ENCODE measurements around the gene DAG1.

The DAG1 gene

GRCh38 chr3:49531715-49532114 lies 61.6 kb downstream of the DAG1 start:
- TF ChIP-seq CTCF (conservative IDR thresholded peaks at IDR 0.05; ENCODE audit: control insufficient read depth, insufficient read depth, low read depth, low read length): no peak
- DNase-seq (ENCODE audit: low read depth): no peak
- no peak overlapping the region for H3K4me3 ChIP-seq (ENCODE audit: control insufficient read depth, low read depth, low read length)

- no peak for DNase-seq (ENCODE audit: low read depth)
- TF ChIP-seq CTCF (conservative IDR thresholded peaks at IDR 0.05; ENCODE audit: control insufficient read depth, insufficient read depth, low read depth, low read length): no peak
- no peak overlapping the region for H3K4me3 ChIP-seq (ENCODE audit: control insufficient read depth, low read depth, low read length)
These were observed 63.0 kb downstream of the DAG1 start for GRCh38 chr3:49533031-49533430.

DNA sequence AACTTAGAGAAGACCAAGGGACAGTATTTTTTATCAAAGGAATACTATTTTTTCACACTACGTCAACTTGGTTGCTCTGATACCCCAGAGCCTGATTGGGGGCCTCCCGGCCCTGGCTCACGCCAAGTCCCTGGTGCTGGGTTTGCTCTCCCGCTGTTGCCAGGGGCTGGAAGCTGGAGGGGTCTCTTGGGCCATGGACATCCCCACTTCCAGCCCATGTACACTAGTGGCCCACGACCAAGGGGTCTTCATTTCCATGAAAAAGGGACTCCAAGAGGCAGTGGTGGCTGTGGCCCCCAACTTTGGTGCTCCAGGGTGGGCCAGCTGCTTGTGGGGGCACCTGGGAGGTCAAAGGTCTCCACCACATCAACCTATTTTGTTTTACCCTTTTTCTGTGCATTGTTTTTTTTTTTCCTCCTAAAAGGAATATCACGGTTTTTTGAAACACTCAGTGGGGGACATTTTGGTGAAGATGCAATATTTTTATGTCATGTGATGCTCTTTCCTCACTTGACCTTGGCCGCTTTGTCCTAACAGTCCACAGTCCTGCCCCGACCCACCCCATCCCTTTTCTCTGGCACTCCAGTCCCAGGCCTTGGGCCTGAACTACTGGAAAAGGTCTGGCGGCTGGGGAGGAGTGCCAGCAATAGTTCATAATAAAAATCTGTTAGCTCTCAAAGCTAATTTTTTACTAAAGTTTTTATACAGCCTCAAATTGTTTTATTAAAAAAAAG lies 63.9 kb downstream of the DAG1 start:
- no peak overlapping the region for H3K4me3 ChIP-seq (ENCODE audit: control insufficient read depth, low read depth, low read length)
- TF ChIP-seq CTCF (conservative IDR thresholded peaks at IDR 0.05; ENCODE audit: control insufficient read depth, insufficient read depth, low read depth, low read length): no peak
- DNase-seq (ENCODE audit: low read depth): no peak

GRCh38 chr3:49534581-49535441 lies 64.7 kb downstream of the DAG1 start:
- TF ChIP-seq CTCF (conservative IDR thresholded peaks at IDR 0.05; ENCODE audit: control insufficient read depth, insufficient read depth, low read depth, low read length): no peak
- no peak for DNase-seq (ENCODE audit: low read depth)
- no peak overlapping the region for H3K4me3 ChIP-seq (ENCODE audit: control insufficient read depth, low read depth, low read length)

- DNase-seq (ENCODE audit: low read depth): peak; percentile 34
- TF ChIP-seq CTCF (conservative IDR thresholded peaks at IDR 0.05; ENCODE audit: control insufficient read depth, insufficient read depth, low read depth, low read length): no peak
- no peak overlapping the region for H3K4me3 ChIP-seq (ENCODE audit: control insufficient read depth, low read depth, low read length)
These were observed 66.2 kb downstream of the DAG1 start for GRCh38 chr3:49535971-49536874.

- no peak overlapping the region for H3K4me3 ChIP-seq (ENCODE audit: control insufficient read depth, low read depth, low read length)
- no peak for TF ChIP-seq CTCF (conservative IDR thresholded peaks at IDR 0.05; ENCODE audit: control insufficient read depth, insufficient read depth, low read depth, low read length)
- DNase-seq (ENCODE audit: low read depth): no peak
These were observed 66.9 kb downstream of the DAG1 start for GRCh38 chr3:49536875-49537533.

Data from fibroblast of mammary gland (primary cell).